HS-5 (cell line): ENCODE results near the gene AQP7.
A peak's percentile ranks its signal among the peaks of the same experiment; 100 is the strongest.
"Not testable (repeated sequence)": the region's sequence is repeated elsewhere in the genome, so short reads cannot be mapped to it uniquely, and the experiment has no call there.

Experiments used
- DNase-seq: peaks from one replicate; pipeline ENCODE4 v3.0.0-alpha.2; 2012; ENCODE audit warnings: low read depth

AQP7 gene

DNA sequence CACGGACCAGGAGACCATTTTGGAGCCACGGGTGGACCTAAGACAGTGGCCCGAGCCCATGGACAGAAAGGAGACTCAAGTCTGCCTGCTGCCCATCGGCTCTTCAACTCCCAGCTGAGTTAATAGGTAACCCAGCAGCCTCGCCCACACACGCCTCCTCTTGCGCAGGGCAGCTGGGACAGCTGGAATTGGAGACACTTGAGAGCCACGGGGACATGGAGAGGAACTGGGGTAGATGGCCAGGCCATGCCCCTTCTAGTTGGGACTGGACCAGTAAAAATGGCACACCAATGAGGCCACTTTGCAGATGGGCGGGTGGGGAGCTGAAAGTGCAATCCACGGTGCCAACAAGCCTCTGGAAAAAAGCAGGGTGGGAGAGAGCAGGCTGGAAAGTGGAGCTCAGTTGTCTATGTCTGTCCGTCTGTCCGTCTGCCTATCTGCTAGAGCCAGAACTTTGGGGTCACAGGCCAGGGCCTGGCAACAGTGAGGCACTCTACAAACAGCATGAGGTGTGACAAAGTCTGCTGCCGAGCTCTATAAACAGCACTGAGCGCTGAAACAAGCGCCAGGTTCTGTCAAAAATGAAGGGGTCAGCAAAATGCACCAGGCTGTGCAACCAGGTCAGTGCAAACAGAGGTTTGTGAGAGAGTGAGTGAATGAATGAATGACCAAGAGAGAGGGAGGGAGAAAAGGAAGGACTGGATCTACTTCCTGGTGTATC lies 7.0 kb downstream of the AQP7 start:
- not testable (repeated sequence) for DNase-seq

GRCh38 chr9:33393986-33394385 lies 8.4 kb downstream of the AQP7 start:
- DNase-seq, result not testable (repeated sequence)

- DNase-seq, result no peak
Observed at GRCh38 chr9:33393581-33393980, 8.8 kb downstream of the AQP7 start.

DNA sequence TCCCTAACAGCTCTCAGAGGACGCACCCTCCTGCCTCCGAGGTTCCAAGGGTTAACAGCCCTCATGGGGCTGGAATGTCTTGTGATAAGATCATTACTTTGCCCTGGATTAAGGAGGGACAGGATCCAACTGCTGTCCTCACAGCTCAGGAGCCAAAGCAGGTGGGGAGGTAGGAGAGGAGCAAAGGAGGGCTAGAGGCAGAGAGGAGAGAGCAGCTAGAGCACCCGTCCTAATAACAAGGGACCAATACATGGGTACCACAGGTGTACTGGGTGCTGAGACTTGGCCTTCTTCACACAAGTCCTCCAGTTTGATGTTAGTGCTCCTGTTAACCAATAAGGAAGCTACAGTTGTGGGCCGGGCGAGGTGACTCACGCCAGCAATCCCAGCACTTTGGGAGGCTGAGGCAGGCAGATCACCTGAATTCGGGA lies 9.8 kb downstream of the AQP7 start:
- not testable (repeated sequence) for DNase-seq

DNA sequence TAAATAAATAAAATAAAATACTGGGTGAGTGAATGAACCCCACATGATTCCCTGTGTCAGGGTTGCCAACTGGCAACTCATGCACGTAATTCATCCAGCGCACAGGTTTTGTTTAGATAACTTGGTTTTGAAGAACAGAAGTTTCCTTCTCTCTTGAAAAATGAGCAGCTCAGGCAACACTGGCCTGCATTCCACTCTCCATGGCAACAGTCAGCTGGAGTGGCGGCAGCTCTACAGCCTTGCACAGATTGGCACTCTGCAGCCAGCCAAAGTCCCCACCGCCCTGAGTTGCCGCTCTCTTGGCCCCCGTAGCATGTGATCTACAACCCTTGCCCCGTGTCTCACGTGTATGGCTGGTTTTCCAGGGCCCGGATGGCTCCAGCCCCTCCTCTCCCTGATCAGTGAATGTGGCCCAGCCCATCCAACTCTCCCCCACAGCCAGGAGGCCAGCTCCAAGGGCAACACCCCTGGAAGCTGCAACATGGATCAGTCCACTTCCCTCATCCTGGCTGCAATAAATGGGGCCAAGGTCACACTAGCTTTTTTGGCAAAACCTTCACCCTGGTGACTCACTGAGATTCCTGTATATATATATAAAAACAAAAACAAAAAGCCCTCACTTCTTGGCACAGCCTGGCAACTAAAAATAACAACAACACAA lies 11.1 kb downstream of the AQP7 start:
- peak; percentile 57 for DNase-seq

- no peak for DNase-seq
Observed at GRCh38 chr9:33388110-33388994, 14.0 kb downstream of the AQP7 start.

GRCh38 chr9:33386998-33387397 lies 15.4 kb downstream of the AQP7 start:
- DNase-seq, result not testable (repeated sequence)

GRCh38 chr9:33386641-33386996 lies 15.7 kb downstream of the AQP7 start:
- DNase-seq, result not testable (repeated sequence)

GRCh38 chr9:33385979-33386640 lies 16.3 kb downstream of the AQP7 start:
- DNase-seq, result not testable (repeated sequence)

DNA sequence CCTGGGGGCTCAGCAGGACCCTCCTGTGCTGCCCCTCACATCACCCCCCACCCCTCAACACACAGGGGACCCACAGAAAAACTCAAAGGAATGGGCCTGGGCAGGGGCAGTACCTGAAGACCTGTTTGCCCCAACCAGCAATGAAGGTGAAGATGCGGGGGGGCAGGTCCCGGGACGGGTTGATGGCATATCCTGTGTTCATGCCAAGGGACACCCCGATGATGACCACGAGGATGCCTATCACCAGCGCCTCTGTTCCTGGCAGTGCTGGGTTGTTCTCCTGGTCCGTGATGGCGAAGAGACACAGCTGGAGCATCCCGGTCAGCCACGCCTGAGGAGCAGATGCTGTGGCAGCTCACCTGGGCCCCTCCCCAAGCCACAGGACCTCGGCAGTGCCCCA lies 16.8 kb downstream of the AQP7 start:
- not testable (repeated sequence) for DNase-seq

- DNase-seq, result not testable (repeated sequence)
Observed at GRCh38 chr9:33383396-33383795, 19.0 kb downstream of the AQP7 start.

DNA sequence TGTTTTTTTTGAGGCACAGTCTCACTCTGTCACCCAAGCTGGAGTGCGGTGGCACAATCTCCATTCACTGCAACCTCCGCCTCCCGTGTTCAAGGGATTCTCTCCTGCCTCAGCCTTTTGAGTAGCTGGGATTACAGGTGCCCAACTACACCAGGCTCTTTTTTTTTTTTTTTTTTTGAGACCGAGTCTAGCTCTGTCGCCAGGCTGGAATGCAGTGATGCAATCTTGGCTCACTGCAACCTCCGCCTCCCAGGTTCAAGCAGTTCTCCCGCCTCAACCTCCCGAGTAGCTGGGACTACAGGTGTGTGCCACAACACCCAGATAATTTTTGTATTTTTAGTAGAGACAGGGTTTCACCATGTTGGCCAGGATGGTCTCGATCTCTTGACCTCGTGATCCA lies 20.0 kb downstream of the AQP7 start:
- DNase-seq, result not testable (repeated sequence)

GRCh38 chr9:33381231-33381791 lies 21.1 kb downstream of the AQP7 start:
- DNase-seq, result no peak

GRCh38 chr9:33380390-33381094 lies 21.8 kb downstream of the AQP7 start:
- DNase-seq, result no peak

DNA sequence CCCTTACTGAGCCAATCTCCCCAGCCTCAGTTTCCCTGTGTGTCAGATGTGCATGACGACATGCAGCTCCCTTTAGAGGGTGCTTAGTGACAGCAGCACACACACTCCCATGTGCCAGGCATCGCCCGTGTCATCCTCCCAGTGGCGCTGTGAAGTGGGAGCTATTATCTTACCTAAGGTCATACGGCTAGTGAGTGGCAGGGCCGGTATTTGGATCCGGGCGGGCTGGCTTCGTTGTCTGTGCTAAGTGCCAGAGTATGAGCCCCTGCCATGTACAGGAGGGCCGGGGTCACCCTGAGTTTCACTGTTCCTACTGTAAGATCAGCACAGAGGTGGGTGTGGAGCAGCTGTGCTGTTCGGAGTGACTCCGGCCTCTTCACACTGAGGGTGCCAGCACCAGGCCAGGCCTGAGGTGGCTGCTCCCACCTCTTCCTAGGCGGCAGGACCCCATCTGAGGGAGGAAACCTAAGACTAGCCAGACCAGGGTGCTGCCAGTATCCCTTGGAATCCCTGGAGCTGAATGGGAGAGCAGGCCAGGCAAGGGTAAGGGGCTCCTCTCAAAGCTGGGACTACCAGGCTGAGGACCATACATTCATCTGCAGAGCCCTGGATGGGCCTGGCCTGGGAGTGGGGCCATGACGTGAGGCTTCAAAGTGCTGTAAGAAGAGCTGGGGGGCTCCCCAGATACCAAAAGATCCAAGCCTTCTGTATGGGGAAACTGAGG lies 22.5 kb downstream of the AQP7 start:
- no peak for DNase-seq

- DNase-seq, result no peak
Observed at GRCh38 chr9:33378121-33378795, 24.1 kb downstream of the AQP7 start.

GRCh38 chr9:33377089-33377715 lies 25.2 kb downstream of the AQP7 start:
- DNase-seq, result no peak

- DNase-seq, result no peak
Observed at GRCh38 chr9:33375841-33376321, 26.5 kb downstream of the AQP7 start.

GRCh38 chr9:33375238-33375840 lies 27.0 kb downstream of the AQP7 start:
- DNase-seq, result no peak
